Mucosa of rectum (tissue), 2 donors: ENCODE measurements around the gene NOX5.
A peak's percentile ranks its signal among the peaks of the same experiment; 100 is the strongest.

Experiments used
- H3K27ac ChIP-seq, 2 donors: one replicate each; pipeline ENCODE4 v1.7.0; 2013; ENCODE audit warnings: inconsistent platforms in 2 of 2, low read depth in 2 of 2, low read length in 2 of 2
- H3K27me3 ChIP-seq, 2 donors: one replicate each; pipeline ENCODE4 v1.7.0; 2013; ENCODE audit warnings: low read length in 2 of 2; ENCODE audit not compliant: control insufficient read depth in 2 of 2, insufficient read depth in 2 of 2
- H3K36me3 ChIP-seq, 2 donors: one replicate each; pipeline ENCODE4 v1.7.0; 2013; ENCODE audit warnings: low read length in 2 of 2; ENCODE audit not compliant: control insufficient read depth in 2 of 2, insufficient read depth in 2 of 2
- H3K4me1 ChIP-seq, 2 donors: one replicate each; pipeline ENCODE4 v1.7.0; 2013; ENCODE audit warnings: low read length in 2 of 2, mild to moderate bottlenecking in 1 of 2; ENCODE audit not compliant: control insufficient read depth in 2 of 2, insufficient read depth in 2 of 2
- H3K4me3 ChIP-seq, 2 donors: one replicate each; pipeline ENCODE4 v1.7.0; 2013; ENCODE audit warnings: low read length in 2 of 2
- H3K9ac ChIP-seq, 2 donors: one replicate each; pipeline ENCODE4 v1.7.0; 2013; ENCODE audit warnings: low read length in 2 of 2, low read depth in 1 of 2, mild to moderate bottlenecking in 1 of 2
- H3K9me3 ChIP-seq, 2 donors: one replicate each; pipeline ENCODE4 v1.7.0; 2013; ENCODE audit warnings: low read length in 2 of 2; ENCODE audit not compliant: control insufficient read depth in 2 of 2
- donor health status: healthy.
- donor health status: Normal muscosa, but diverticular disease.

NOX5 gene

GRCh38 chr15:69045802-69046201, 31.3 kb downstream of the NOX5 start:
- no peaks in the 10 kb centered on the region for H3K36me3 ChIP-seq
- H3K4me1 ChIP-seq = no peaks in the 10 kb centered on the region
- no peaks in the 10 kb centered on the region for H3K9me3 ChIP-seq
- H3K27ac ChIP-seq = no peak overlapping the region
- no peak overlapping the region for H3K9ac ChIP-seq
- H3K27me3 ChIP-seq = no peaks in the 10 kb centered on the region
- no peak overlapping the region for H3K4me3 ChIP-seq

GRCh38 chr15:69046781-69047180, 32.3 kb downstream of the NOX5 start:
- H3K9me3 ChIP-seq = no peaks in the 10 kb centered on the region
- H3K27ac ChIP-seq = no peak overlapping the region
- no peaks in the 10 kb centered on the region for H3K36me3 ChIP-seq
- no peak overlapping the region for H3K9ac ChIP-seq
- H3K4me3 ChIP-seq = no peak overlapping the region
- H3K27me3 ChIP-seq = no peaks in the 10 kb centered on the region
- no peaks in the 10 kb centered on the region for H3K4me1 ChIP-seq

- no peak overlapping the region for H3K4me3 ChIP-seq
- H3K27ac ChIP-seq = no peak overlapping the region
- H3K27me3 ChIP-seq = no peaks in the 10 kb centered on the region
- no peaks in the 10 kb centered on the region for H3K4me1 ChIP-seq
- H3K36me3 ChIP-seq = no peaks in the 10 kb centered on the region
- no peaks in the 10 kb centered on the region for H3K9me3 ChIP-seq
- no peak overlapping the region for H3K9ac ChIP-seq
Observed at GRCh38 chr15:69049976-69050375, 35.5 kb downstream of the NOX5 start.

- H3K36me3 ChIP-seq = no peaks in the 10 kb centered on the region
- H3K9me3 ChIP-seq = no peaks in the 10 kb centered on the region
- peaks cover 5 to 13% of the 10 kb centered on the region in 2 donors for H3K4me1 ChIP-seq
Observed at GRCh38 chr15:69055251-69055650, 40.8 kb downstream of the NOX5 start.

GRCh38 chr15:69056365-69056764, 41.9 kb downstream of the NOX5 start:
- Histone ChIP-seq H3K4me3 (no peak overlapping the region), H3K36me3 (no peaks in the 10 kb centered on the region), H3K27me3 (no peaks in the 10 kb centered on the region), H3K9me3 (no peaks in the 10 kb centered on the region), H3K9ac (no peak overlapping the region), H3K4me1 (peaks cover 6 to 13% of the 10 kb centered on the region in 2 donors), H3K27ac (no peak overlapping the region)

More at GRCh38 chr15:69055251-69055650, 40.8 kb downstream of the NOX5 start:
- Histone ChIP-seq H3K27me3 (no peaks in the 10 kb centered on the region), H3K9ac (no peak overlapping the region), H3K4me3 (no peak overlapping the region), H3K27ac (no peak overlapping the region)

GRCh38 chr15:69058830-69059556, 44.5 kb downstream of the NOX5 start:
- peak overlapping the region in 1 of 2 donors; percentile 15 for H3K4me3 ChIP-seq

GRCh38 chr15:69059557-69059943, 45.1 kb downstream of the NOX5 start:
- H3K9ac ChIP-seq = no peak overlapping the region
- H3K36me3 ChIP-seq = no peaks in the 10 kb centered on the region
- no peaks in the 10 kb centered on the region for H3K27me3 ChIP-seq
- no peak overlapping the region for H3K27ac ChIP-seq
- H3K9me3 ChIP-seq = no peaks in the 10 kb centered on the region
- peaks cover 6 to 13% of the 10 kb centered on the region in 2 donors for H3K4me1 ChIP-seq
- H3K4me3 ChIP-seq = no peak overlapping the region

More at GRCh38 chr15:69058830-69059556, 44.5 kb downstream of the NOX5 start:
- Histone ChIP-seq H3K9ac (no peak overlapping the region), H3K36me3 (no peaks in the 10 kb centered on the region), H3K27me3 (no peaks in the 10 kb centered on the region), H3K4me1 (peaks cover 6 to 13% of the 10 kb centered on the region in 2 donors), H3K9me3 (no peaks in the 10 kb centered on the region), H3K27ac (no peak overlapping the region)

- Histone ChIP-seq H3K27ac (no peak overlapping the region), H3K27me3 (no peaks in the 10 kb centered on the region), H3K4me1 (peaks cover 6 to 13% of the 10 kb centered on the region in 2 donors), H3K9ac (no peak overlapping the region), H3K9me3 (no peaks in the 10 kb centered on the region), H3K4me3 (no peak overlapping the region), H3K36me3 (no peaks in the 10 kb centered on the region)
Observed at GRCh38 chr15:69060041-69060481, 45.6 kb downstream of the NOX5 start.

GRCh38 chr15:69060744-69061143, 46.2 kb downstream of the NOX5 start:
- Histone ChIP-seq H3K4me3 (no peak overlapping the region), H3K9ac (no peak overlapping the region), H3K27ac (no peak overlapping the region), H3K27me3 (no peaks in the 10 kb centered on the region), H3K36me3 (no peaks in the 10 kb centered on the region), H3K4me1 (peaks cover 6 to 13% of the 10 kb centered on the region in 2 donors), H3K9me3 (no peaks in the 10 kb centered on the region)

- H3K9me3 ChIP-seq = no peaks in the 10 kb centered on the region
- H3K27me3 ChIP-seq = no peaks in the 10 kb centered on the region
- peaks cover 6 to 13% of the 10 kb centered on the region in 2 donors for H3K4me1 ChIP-seq
- H3K27ac ChIP-seq = no peak overlapping the region
- H3K9ac ChIP-seq = no peak overlapping the region
- no peaks in the 10 kb centered on the region for H3K36me3 ChIP-seq
- no peak overlapping the region for H3K4me3 ChIP-seq
Observed at GRCh38 chr15:69061414-69061842, 46.9 kb downstream of the NOX5 start.
